PC-9 (cell line): ENCODE measurements around the gene SHISA7. TPM values are rescaled to one million over a fixed set of nuclear protein-coding genes. Genes with fewer than 3 reads are reported as not detected.

Experiments
- BruUV-seq: library from RNA; stranded (reverse); fragments of 400-500 nt; replicated peaks from 2 replicates; lab custom pipeline; 2021; lab: Mats Ljungman, UMichigan
- CTCF ChIA-PET: fragments of 300-600 bp; sonication (Branson Sonifier 250); formaldehyde crosslinking; loops from one replicate; lab custom pipeline; 2022; ENCODE audit warnings: antibody characterized with exemption; lab: Charles Lee
- POLR2A ChIA-PET: fragments of 300-600 bp; sonication (Branson Sonifier 250); formaldehyde crosslinking; loops from one replicate; lab custom pipeline; 2022; ENCODE audit warnings: antibody characterized with exemption; ENCODE audit not compliant: unreplicated experiment; lab: Charles Lee
- DNase-seq, 2 experiments: peaks; one replicate each; pipeline versions ENCODE4 v3.0.0 to v3.0.0-alpha.2; 2015 to 2022; ENCODE audit warnings: mixed read lengths in 1 of 2
- H2AFZ ChIP-seq: fragments of 200-600 bp; sonication (generic); 2 replicates; pipeline ENCODE4 v1.8.1; 2017; ENCODE audit warnings: antibody characterized with exemption
- H3F3A ChIP-seq: fragments of 200-600 bp; sonication (generic); 2 replicates; pipeline ENCODE4 v1.8.1; 2017; ENCODE audit warnings: antibody characterized with exemption, mild to moderate bottlenecking, low read depth; ENCODE audit not compliant: insufficient read depth
- H3K27ac ChIP-seq: fragments of 200-600 bp; sonication (generic); 2 replicates; pipeline ENCODE4 v1.6.1; 2016; ENCODE audit warnings: mixed run types
- H3K27me3 ChIP-seq: fragments of 200-600 bp; sonication (generic); 2 replicates; pipeline ENCODE4 v1.6.1; 2016; ENCODE audit warnings: low read depth, mixed run types; ENCODE audit not compliant: insufficient read depth
- H3K36me3 ChIP-seq: fragments of 200-600 bp; sonication (generic); 2 replicates; pipeline ENCODE4 v1.6.1; 2016; ENCODE audit warnings: low read depth, mixed run types
- H3K4me1 ChIP-seq: fragments of 200-600 bp; sonication (generic); replicated peaks from 2 replicates; pipeline ENCODE4 v1.6.1; 2016; ENCODE audit warnings: mixed run types; ENCODE audit not compliant: insufficient read depth
- H3K4me2 ChIP-seq: fragments of 200-600 bp; sonication (generic); 2 replicates; pipeline ENCODE4 v1.6.1; 2017; ENCODE audit warnings: mixed run types
- H3K4me3 ChIP-seq: fragments of 200-600 bp; sonication (generic); 2 replicates; pipeline ENCODE4 v1.6.1; 2016; ENCODE audit warnings: mixed run types
- H3K79me2 ChIP-seq: fragments of 200-600 bp; sonication (generic); 2 replicates; pipeline ENCODE4 v1.6.1; 2017; ENCODE audit warnings: low read depth, mixed run types
- H3K9me2 ChIP-seq: fragments of 200-600 bp; sonication (generic); 2 replicates; pipeline ENCODE4 v1.8.1; 2017; ENCODE audit warnings: mild to moderate bottlenecking; ENCODE audit not compliant: insufficient read depth
- H3K9me3 ChIP-seq: fragments of 200-600 bp; sonication (generic); 2 replicates; pipeline ENCODE4 v1.8.1; 2016; ENCODE audit warnings: low read depth; ENCODE audit not compliant: insufficient read depth
- H4K20me1 ChIP-seq: fragments of 200-600 bp; sonication (generic); 2 replicates; pipeline ENCODE4 v1.8.1; 2017; ENCODE audit not compliant: insufficient read depth
- CTCF ChIP-seq: fragments of 200-600 bp; sonication (generic); conservative IDR thresholded peaks from 2 replicates; pipeline ENCODE4 v1.6.1; 2017; ENCODE audit warnings: mixed run types, antibody characterized with exemption, mild to moderate bottlenecking, moderate library complexity
- EZH2 ChIP-seq: fragments of 200-600 bp; sonication (generic); IDR thresholded peaks from 2 replicates; pipeline ENCODE4 v1.8.0; 2017; ENCODE audit warnings: antibody characterized with exemption, low read depth
- intact Hi-C: fragments of 100-400 bp; cut with micrococcal nuclease; formaldehyde crosslinking; loops from one replicate; pipeline ENCODE4 v1.10.0; 2022; ENCODE audit not compliant: unreplicated experiment
- total RNA-seq: library from RNA; stranded (reverse); gene quantifications from 2 replicates; pipeline ENCODE4 v1.2.3, GENCODE V29; 2021

Gene SHISA7
- total RNA-seq, 1 experiment from 2014 or later: not detected

- TF ChIP-seq EZH2 (no peak), CTCF (no peak)
- POLR2A ChIA-PET: no interaction called here
- H3K79me2 ChIP-seq: peaks cover 29% of the 10 kb centered on the region
- H3K4me2 ChIP-seq: no peak overlapping the region
- H3K9me3 ChIP-seq: no peaks in the 10 kb centered on the region
- intact Hi-C loops: loop anchor here (5.0 to 10.0 kb wide), 5 partner anchors 68 to 1292 kb away; partner anchors contain the start of genes LENG9, MBOAT7, RDH13 and SBK3
- no peaks in the 10 kb centered on the region for H3K27me3 ChIP-seq
- no peaks in the 10 kb centered on the region for H3K9me2 ChIP-seq
- peaks cover 24% of the 10 kb centered on the region for H3K4me1 ChIP-seq
- H3K4me3 ChIP-seq: no peak overlapping the region
- no peak overlapping the region for H2AFZ ChIP-seq
- no peak overlapping the region for H3K27ac ChIP-seq
- CTCF ChIA-PET: interaction anchor here (0.6 kb wide), 1 partner anchor 10 kb away, joined by 6 read pairs; no protein-coding TSS in a partner anchor
- H3K36me3 ChIP-seq: no peaks in the 10 kb centered on the region
- peaks cover 44% of the 10 kb centered on the region for H3F3A ChIP-seq
- no TSS peak for BruUV-seq
- DNase-seq: no peak
- peaks cover 27% of the 10 kb centered on the region for H4K20me1 ChIP-seq
These were observed 35.9 kb upstream of the SHISA7 start for GRCh38 chr19:55479045-55479444.

- Histone ChIP-seq H3K27me3 (no peaks in the 10 kb centered on the region), H4K20me1 (peaks cover 27% of the 10 kb centered on the region), H3F3A (peaks cover 44% of the 10 kb centered on the region), H3K9me2 (no peaks in the 10 kb centered on the region), H3K4me1 (peaks cover 24% of the 10 kb centered on the region), H3K36me3 (no peaks in the 10 kb centered on the region), H3K4me2 (peak overlapping the region; percentile 65), H3K79me2 (peaks cover 29% of the 10 kb centered on the region), H3K27ac (no peak overlapping the region), H3K9me3 (no peaks in the 10 kb centered on the region), H2AFZ (no peak overlapping the region), H3K4me3 (peak overlapping the region; percentile 68; the same call in 1 of the 2 replicates)
- TF ChIP-seq CTCF (no peak), EZH2 (no peak)
- ChIA-PET CTCF (no interaction called here), POLR2A (no interaction called here)
- no peak for DNase-seq
- intact Hi-C loops: loop anchor here (5.0 to 10.0 kb wide), 5 partner anchors 69 to 1291 kb away; partner anchors contain the start of genes LENG9, MBOAT7, RDH13 and SBK3
- BruUV-seq: no TSS peak
These were observed 35.3 kb upstream of the SHISA7 start for GRCh38 chr19:55478364-55478763.

GRCh38 chr19:55477905-55478304, 34.8 kb upstream of the SHISA7 start:
- no peaks in the 10 kb centered on the region for H3K36me3 ChIP-seq
- no peaks in the 10 kb centered on the region for H3K27me3 ChIP-seq
- ChIA-PET CTCF (no interaction called here), POLR2A (no interaction called here)
- H2AFZ ChIP-seq: no peak overlapping the region
- H3K4me1 ChIP-seq: peaks cover 27% of the 10 kb centered on the region
- H3K9me2 ChIP-seq: no peaks in the 10 kb centered on the region
- peak overlapping the region; percentile 68 for H3K4me3 ChIP-seq
- peaks cover 27% of the 10 kb centered on the region for H4K20me1 ChIP-seq
- TF ChIP-seq CTCF (no peak), EZH2 (no peak)
- no TSS peak for BruUV-seq
- DNase-seq: no peak
- H3F3A ChIP-seq: peaks cover 48% of the 10 kb centered on the region
- intact Hi-C loops: loop anchor here (2.0 to 10.0 kb wide), 6 partner anchors 69 to 1291 kb away; partner anchors contain the start of genes LENG9, MBOAT7, RDH13 and SBK3
- no peak overlapping the region for H3K27ac ChIP-seq
- no peaks in the 10 kb centered on the region for H3K9me3 ChIP-seq
- H3K79me2 ChIP-seq: peaks cover 29% of the 10 kb centered on the region
- peak overlapping the region; percentile 65 for H3K4me2 ChIP-seq
